GM19328 (cell line): ENCODE data around the gene PRM3.

Experiments used
- ATAC-seq: cut with Tn5 transposase; IDR thresholded peaks from one replicate; pipeline ENCODE4 v1.9.1; 2021; ENCODE audit warnings: mild to moderate bottlenecking, moderate library complexity; ENCODE audit not compliant: unreplicated experiment

PRM3 gene

GRCh38 chr16:11229432-11229831 lies 44.0 kb downstream of the PRM3 start:
- no peak for ATAC-seq

DNA sequence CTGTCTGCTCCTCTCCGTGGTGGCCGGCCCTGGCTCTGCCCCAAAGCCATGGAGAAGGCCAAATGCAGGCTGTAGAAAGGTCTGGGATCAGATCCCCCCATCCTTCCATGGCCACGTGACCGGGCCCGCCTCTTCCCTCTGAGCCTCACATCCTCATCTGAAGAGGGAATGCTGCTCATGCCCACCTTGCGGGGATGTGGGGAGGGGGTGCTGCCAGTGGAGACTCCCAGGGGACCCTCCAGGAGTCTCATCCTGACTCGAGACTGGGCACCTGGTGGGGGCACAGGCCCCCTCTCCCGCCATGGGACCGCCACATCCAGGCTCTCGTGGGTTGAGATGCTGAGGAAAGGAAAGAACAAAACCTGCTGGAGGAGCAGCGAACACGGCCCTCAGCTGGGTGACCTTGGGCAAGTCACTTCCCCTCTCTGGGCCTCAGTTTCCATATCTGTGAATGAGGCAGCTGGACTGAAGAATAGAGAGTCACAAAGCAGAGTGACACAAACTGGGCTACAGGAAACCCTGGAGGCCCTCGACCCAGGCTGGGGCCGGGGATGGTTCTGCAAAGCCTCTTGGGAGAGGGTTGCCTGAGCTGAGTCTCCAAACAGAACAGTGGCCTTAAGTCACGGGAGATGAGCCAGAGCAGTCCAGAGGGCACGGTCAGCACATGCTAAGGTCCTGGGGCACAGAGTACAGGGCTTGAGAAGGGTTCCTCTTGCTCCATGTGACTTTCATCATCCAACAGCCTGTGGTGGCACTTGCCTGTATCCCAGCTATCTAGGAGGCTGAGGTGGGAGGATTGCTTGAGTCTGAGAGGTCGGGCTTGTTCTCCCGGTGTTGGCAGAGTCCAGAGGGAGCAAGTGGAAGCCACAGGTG lies 47.5 kb downstream of the PRM3 start:
- no peak for ATAC-seq

- peak; percentile 80 for ATAC-seq
These were observed 48.3 kb downstream of the PRM3 start for GRCh38 chr16:11224894-11225676.

DNA sequence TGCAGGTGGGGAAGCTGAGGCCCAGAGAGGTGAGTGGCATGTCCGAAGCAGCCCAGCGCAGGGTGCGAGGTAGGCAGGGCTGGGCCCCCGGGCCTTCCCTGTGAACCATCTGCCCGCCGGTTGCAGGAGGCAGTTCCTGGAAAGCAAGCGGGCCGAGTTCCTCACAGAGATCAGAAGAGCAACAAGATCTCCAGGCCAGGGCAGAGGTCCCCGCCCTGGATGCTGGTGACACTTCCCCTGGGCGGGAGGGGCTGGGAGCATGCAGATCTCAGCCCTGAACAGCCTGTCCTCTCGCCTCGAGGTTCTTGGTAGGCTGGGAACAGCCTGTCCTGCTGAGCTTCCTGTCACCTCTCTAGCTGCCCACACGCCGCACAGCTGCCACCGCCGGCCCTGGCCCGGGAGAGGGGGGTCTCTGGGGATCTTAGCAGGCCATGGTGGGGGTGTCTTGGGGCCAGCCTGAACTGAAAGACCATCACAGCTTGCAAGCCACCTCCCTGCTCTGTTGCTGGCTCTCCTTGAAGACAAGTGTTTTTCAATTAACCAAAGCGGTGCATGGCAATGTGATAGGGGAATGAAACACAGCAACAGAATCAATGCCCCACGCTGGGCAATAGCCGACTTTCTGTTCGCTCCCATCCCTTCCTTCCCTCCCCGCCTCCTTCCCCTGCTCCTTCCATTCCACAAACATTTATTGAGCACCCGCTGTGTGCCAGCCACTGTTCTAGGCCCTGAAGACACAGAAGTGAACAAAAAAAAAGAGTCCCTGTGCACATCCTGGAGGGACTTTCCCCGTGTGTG lies 49.1 kb downstream of the PRM3 start:
- no peak for ATAC-seq
